GM18867 (cell line): ENCODE measurements around the gene MCL1.
"Not testable (repeated sequence)": the region's sequence is repeated elsewhere in the genome, so short reads cannot be mapped to it uniquely, and the experiment has no call there.

ENCODE experiments used
- ATAC-seq: cut with Tn5 transposase; IDR thresholded peaks from one replicate; pipeline ENCODE4 v1.9.1; 2021; ENCODE audit warnings: mild to moderate bottlenecking, moderate library complexity; ENCODE audit not compliant: unreplicated experiment

Gene MCL1

GRCh38 chr1:150579110-150579944 is at the start of gene MCL1:
Gene MCL1, minus strand, starts transcription at chr1:150579610. Its CDS starts 80 bp downstream, at chr1:150579530.
- peak; percentile 82 for ATAC-seq

DNA sequence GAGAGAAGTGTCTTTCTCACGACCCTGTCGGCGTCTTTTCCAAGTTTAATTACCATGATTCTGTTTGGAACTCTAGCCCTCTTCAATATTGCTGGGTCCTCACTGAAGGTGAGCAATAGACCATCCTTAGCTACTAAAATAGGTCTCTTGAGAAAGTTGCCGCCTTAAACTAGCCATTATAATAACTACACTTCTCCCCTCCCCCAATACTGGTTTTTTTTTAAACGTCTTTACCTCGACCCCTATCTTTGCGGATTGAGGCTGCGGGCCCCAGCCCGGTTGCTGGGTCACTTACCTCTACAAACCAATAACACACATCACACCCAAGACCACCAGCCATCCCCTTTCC is 49.3 kb upstream of the MCL1 start:
- no peak for ATAC-seq

DNA sequence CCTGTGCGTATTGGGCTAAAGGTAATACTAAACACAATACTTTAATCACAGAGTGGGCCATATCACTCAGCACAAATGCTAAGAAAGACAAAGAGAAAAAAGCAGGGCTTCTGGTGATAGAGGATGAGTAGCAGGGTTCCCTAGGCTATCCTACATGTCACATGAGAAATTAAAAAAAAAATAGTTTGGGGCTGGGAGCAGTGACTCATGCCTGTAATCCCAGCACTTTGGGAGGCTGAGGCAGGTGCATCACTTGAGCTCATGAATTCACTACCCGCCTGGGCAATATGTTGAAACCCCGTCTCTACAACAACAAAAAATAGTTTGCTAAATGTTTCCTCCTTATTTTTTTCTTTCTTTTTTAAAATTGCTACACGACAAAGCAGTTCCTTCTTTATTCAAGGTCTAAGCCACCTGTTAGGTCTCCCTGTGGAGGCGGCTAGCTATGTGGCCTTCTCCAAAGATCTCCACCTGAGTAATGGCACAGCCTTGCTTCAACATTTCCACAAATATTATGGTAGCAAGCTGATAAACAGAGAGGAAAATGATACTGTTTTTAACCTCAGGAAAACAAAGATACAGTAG is 48.5 kb upstream of the MCL1 start:
- ATAC-seq = no peak

GRCh38 chr1:150626150-150626549 is 46.7 kb upstream of the MCL1 start:
- no peak for ATAC-seq

GRCh38 chr1:150624546-150624945 is 45.1 kb upstream of the MCL1 start:
- not testable (repeated sequence) for ATAC-seq

GRCh38 chr1:150624134-150624533 is 44.7 kb upstream of the MCL1 start:
- not testable (repeated sequence) for ATAC-seq

DNA sequence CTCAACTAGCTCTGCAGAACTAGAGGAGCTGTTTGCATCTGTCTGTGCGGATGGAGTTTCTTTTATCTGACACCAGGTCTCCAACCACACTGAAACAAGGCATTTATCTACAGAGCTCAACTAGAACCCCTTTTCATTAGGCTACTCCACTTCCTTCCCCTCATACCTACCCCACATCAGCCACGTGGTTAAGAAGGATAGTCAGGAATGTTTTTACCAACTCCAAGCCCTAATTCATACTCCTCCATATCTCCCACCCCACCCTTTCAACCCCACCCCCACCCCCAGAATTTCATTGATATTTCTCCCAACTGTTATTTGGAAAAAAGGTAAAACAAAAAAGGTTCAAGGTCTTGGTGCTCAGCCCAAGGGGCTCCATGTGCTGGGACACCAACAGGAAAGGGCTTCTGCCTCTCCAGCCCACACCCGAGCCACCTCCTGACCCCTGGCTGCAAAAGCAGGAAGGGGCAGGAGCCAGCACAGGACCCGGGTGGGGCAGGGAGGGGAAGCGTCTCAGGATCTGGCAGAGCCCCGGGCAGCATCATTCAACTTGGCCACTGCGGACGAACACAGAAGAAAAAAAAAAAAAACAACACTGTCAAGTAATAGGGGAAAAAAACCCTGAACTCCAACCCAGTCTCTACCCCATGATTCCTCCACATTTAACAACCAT is 43.0 kb upstream of the MCL1 start:
- no peak for ATAC-seq

- no peak for ATAC-seq
These were observed 42.3 kb upstream of the MCL1 start for GRCh38 chr1:150621497-150622302.

DNA sequence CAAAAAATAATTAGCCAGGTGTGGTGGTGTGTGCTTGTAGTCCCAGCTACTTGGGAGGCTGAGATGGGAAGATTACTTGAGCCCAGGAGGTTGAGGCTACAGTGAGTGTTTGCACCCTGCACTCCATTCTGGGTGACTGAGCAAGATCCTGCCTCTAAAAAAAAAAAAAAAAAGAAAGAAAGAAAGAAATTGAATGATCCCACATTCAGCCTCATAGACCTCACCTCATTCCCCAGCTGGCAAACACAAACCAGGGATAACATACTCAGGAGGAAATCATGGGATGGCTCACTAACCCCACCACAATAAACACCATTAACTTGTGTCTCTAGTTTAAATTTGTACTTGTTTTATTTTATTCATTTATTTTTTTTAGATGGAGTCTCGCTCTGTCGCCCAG is 41.5 kb upstream of the MCL1 start:
- no peak for ATAC-seq

- no peak for ATAC-seq
These were observed 40.4 kb upstream of the MCL1 start for GRCh38 chr1:150619576-150620509.

DNA sequence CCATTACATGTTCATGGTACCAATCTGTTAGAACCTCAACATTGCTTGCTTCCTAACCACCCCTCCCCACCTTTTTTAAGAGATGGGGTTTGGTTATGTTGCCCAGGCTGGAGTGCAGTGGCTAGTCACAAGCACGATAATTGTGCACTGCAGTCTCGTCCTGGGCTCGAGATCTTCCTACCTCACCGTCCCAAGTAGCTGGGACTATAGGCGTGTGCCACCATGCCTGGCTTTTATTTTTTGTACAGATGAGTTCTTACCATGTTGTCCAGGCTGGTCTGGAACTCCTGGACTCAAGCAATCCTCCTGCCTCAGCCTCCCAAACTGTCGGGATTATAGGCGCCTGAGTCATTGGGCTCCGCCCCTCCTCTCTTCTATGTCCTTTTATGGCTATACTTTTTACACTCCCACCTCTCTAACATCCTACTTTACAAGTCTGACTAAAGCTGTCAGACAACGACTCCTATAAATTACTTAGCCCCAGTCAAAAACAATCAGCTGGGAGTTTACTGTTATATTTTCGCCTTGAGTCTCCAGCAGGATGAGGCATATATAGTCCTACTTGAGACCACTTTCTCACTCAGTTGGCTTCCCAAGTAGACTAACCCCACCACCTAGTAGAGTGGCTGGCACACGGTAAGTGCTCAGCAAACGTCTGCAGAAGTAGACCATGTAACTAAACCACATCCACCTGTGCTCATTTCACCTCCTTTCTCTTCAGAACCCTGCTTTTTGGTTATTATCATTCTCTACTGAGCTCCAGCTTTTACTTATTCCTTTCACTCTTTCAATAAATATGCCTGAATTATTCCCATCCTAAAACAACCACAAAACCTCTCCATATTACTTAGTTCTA is 36.2 kb upstream of the MCL1 start:
- ATAC-seq = no peak

DNA sequence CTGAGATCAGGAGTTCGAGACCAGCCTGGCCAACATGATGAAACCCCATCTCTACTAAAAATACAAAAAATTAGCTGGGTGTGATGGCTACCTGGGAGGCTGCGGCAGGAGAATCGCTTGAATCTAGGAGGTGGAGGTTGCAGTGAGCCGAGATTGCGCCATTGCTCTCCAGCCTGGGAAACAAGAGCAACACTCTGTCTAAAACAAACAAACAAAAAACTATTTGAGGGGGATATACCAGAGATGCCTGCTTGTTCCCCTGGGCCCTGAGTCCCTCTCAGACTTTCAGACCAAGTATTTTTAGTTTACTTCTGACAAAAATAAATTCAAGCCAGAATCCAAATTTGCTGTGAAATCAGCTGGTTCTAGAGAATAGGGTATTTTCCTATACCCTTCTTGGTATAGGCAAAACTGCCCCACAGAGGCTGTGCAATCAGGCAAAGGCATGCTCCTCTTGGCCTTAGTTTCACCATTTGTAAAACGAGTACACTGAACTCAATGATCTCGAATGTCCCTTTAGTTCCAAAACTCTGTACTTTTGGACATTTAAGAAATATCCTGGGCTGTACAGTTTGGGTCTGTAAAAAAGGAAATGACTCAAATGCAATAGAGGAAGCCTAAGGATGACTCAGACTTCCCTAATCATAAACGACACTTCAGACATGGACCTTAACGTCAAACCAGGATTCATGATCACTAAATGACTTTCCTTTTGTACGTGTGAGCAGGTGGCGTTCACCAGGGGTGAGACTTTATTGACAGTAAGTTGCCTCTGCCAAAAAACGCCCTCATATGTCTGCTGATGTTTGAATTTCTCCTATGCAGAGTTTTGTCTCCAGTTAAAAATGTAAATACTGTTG is 33.9 kb upstream of the MCL1 start:
- no peak for ATAC-seq

GRCh38 chr1:150612014-150612345 is 32.6 kb upstream of the MCL1 start:
- peak; percentile 12 for ATAC-seq

DNA sequence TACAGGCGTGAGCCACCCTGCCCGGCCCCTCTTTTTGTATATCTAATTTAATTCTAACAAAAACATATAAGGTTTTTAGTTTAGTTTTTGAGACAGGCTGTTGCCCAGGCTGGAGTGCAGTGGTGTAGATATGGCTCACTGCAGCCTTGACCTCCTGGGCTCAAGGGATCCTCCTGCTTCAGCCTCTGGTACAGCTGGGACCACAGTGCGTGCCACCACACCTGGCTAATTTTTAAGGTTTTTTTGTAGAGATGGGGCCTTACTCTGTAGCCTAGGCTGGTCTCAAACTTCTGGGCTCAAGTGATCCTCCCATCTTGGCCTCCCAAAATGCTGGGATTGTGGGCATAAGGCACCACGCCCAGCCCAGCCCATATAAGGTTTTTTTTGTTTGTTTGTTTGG is 31.2 kb upstream of the MCL1 start:
- ATAC-seq = no peak

DNA sequence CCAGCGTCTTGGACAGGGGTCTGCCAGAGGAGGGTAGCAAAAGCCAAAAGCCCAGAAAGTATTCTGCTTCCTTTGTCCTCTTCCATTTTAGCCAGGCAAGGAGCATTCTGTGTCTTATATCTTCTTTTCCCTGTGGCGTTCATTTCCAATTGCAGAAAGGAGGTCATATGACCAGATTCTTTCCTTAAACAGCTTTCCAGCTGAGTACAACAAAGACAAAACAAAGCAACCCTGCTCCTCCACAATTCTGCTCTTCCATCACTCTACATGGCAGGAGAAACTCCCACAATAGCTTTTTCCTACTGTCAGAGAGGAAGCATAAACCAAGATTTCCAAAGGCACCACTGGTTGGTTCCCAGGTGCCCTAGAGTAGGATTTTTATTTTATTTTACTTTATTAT is 30.3 kb upstream of the MCL1 start:
- ATAC-seq = no peak

DNA sequence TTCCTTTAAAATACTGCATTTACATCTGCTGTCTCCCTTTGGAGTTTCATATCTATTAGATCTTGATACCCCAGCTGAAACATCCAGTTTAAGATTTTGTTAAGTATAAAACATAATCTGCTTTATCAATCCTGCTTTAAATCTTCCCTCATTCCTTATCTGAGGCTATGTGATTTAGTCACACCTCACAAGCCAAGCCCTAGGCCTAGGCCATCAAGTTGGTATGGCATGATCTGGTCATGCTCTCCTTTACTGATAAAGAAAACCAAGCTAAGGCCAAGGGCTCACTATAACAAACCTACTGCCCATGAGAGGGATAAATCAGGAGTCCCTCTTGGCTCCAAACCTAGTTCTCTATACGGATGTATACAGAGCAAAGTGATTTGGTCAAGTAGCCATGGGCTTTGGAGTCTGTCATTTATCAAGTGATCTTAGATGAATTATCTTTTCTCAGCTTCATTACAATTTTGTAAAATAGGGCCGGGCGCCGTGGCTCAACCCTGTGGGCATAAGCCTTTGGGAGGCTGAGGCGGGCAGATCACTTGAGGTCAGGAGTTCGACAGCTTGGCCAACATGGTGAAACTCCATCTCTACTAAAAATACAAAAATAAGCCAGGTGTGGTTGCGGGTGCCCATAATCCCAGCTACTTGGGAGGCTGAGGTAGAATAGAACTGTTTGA is 27.2 kb upstream of the MCL1 start:
- no peak for ATAC-seq

GRCh38 chr1:150605451-150605731 is 26.0 kb upstream of the MCL1 start:
- not testable (repeated sequence) for ATAC-seq

DNA sequence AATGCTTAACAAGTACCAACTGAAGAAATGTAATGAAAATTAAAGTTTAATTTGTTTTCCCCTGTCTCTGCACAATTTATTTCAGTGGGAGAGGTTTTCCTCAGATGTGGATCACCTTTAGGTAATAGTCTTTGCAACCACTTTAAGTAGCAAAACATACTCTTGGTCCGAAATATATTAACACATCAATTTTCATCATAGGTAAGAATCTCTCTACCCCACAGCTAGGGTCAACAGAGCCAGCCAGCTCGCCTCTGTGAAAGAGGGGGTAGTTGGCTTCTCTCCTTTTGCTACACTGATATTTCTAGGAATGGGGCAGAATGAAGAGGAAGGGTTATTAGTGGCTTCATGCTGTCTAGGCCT is 24.8 kb upstream of the MCL1 start:
- no peak for ATAC-seq
